SU-DHL-6 (cell line): Measurements from ENCODE around the gene CFAP58.

Source experiments
- H2AFZ ChIP-seq: fragments of 200-600 bp; sonication (generic); 2 replicates; pipeline ENCODE4 v1.6.1; 2014; ENCODE audit warnings: low read depth, mild to moderate bottlenecking, moderate library complexity, mixed read lengths, antibody characterized with exemption, low read length; ENCODE audit not compliant: severe bottlenecking
- H3F3A ChIP-seq: fragments of 200-600 bp; shearing (Covaris generic); 2 replicates; pipeline ENCODE4 v1.6.0; 2016; ENCODE audit warnings: antibody characterized with exemption, mild to moderate bottlenecking; ENCODE audit not compliant: insufficient read depth
- H3K27ac ChIP-seq: fragments of 200-600 bp; sonication (generic); 2 replicates; pipeline ENCODE4 v1.5.1; 2016; ENCODE audit warnings: low read depth, mild to moderate bottlenecking, low read length, moderate library complexity, mixed read lengths
- H3K27me3 ChIP-seq: fragments of 200-600 bp; sonication (generic), shearing (Covaris generic); 2 replicates; pipeline ENCODE4 v1.6.0; 2014; ENCODE audit warnings: mild to moderate bottlenecking, low read length
- H3K36me3 ChIP-seq: fragments of 200-600 bp; sonication (generic); 2 replicates; pipeline ENCODE4 v1.6.1; 2014; ENCODE audit warnings: mild to moderate bottlenecking, low read length, mixed read lengths
- H3K4me2 ChIP-seq: fragments of 300-600, 200-600 bp; shearing (Covaris generic), sonication (generic); 2 replicates; pipeline ENCODE4 v1.6.0; 2014; ENCODE audit warnings: low read length, low read depth, mild to moderate bottlenecking; ENCODE audit not compliant: poor library complexity, severe bottlenecking
- H3K4me3 ChIP-seq: fragments of 200-600 bp; sonication (generic); 2 replicates; pipeline ENCODE4 v1.5.1; 2014; ENCODE audit warnings: antibody characterized with exemption, low read length, mild to moderate bottlenecking, mixed read lengths; ENCODE audit not compliant: insufficient read depth, poor library complexity, severe bottlenecking
- H3K79me2 ChIP-seq: fragments of 200-600 bp; sonication (generic); 2 replicates; pipeline ENCODE4 v1.6.1; 2014; ENCODE audit warnings: mild to moderate bottlenecking, low read length, moderate library complexity; ENCODE audit not compliant: insufficient read depth
- H3K9ac ChIP-seq: fragments of 200-600 bp; sonication (generic); 2 replicates; pipeline ENCODE4 v1.7.0; 2014; ENCODE audit warnings: mild to moderate bottlenecking, low read length
- H3K9me2 ChIP-seq: fragments of 200-600 bp; sonication (generic); replicated peaks from 2 replicates; pipeline ENCODE4 v1.6.1; 2014; ENCODE audit warnings: low read length; ENCODE audit not compliant: insufficient read depth
- H3K9me3 ChIP-seq: fragments of 200-600 bp; sonication (generic); 2 replicates; pipeline ENCODE4 v1.6.1; 2014; ENCODE audit warnings: low read length, mixed read lengths; ENCODE audit not compliant: insufficient read depth
- H4K20me1 ChIP-seq: fragments of 200-600 bp; sonication (generic); 2 replicates; pipeline ENCODE4 v1.6.1; 2014; ENCODE audit warnings: low read depth, mild to moderate bottlenecking, antibody characterized with exemption, low read length, moderate library complexity, mixed read lengths
- EZH2phosphoT487 ChIP-seq: fragments of 200-600 bp; sonication (generic), shearing (Covaris generic); conservative IDR thresholded peaks from 2 replicates; pipeline ENCODE4 v1.6.1; 2018; ENCODE audit warnings: mild to moderate bottlenecking, antibody characterized with exemption, low read length, moderate library complexity, mixed read lengths
- TF ChIP-seq, protein P1 (sequence below): fragments of 200-600 bp; sonication (generic); IDR thresholded peaks from one replicate; pipeline ENCODE4 v1.5.1; 2017; ENCODE audit warnings: antibody characterized with exemption, mild to moderate bottlenecking, low read length, moderate library complexity; ENCODE audit not compliant: insufficient read depth, poor library complexity, severe bottlenecking

CFAP58 gene, protein sequence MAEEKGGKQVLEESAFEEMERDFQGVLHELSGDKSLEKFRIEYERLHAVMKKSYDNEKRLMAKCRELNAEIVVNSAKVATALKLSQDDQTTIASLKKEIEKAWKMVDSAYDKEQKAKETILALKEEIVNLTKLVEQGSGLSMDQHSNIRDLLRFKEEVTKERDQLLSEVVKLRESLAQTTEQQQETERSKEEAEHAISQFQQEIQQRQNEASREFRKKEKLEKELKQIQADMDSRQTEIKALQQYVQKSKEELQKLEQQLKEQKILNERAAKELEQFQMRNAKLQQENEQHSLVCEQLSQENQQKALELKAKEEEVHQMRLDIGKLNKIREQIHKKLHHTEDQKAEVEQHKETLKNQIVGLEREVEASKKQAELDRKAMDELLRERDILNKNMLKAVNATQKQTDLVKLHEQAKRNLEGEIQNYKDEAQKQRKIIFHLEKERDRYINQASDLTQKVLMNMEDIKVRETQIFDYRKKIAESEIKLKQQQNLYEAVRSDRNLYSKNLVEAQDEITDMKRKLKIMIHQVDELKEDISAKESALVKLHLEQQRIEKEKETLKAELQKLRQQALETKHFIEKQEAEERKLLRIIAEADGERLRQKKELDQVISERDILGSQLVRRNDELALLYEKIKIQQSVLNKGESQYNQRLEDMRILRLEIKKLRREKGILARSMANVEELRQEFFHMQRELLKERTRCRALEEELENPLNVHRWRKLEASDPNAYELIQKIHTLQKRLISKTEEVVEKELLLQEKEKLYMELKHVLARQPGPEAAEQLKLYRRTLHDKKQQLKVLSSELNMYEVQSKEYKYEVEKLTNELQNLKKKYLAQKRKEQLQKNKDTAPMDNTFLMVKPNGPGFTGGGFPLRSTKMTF

GRCh38 chr10:104353325-104354048, at the start of gene CFAP58:
Gene CFAP58, plus strand, starts transcription at chr10:104353833. Its CDS starts 65 bp downstream, at chr10:104353898.
- no peaks in the 10 kb centered on the region for H3K36me3 ChIP-seq
- no peak within 1 kb of the TSS for H3K4me3 ChIP-seq
- no peaks in the 10 kb centered on the region for H3K79me2 ChIP-seq
- H3K9me2 ChIP-seq, result no peaks in the 10 kb centered on the region
- H3K9ac ChIP-seq, result no peak within 1 kb of the TSS
- H4K20me1 ChIP-seq, result no peaks in the 10 kb centered on the region
- no peaks in the 10 kb centered on the region for H3K27me3 ChIP-seq
- H2AFZ ChIP-seq, result no peak within 1 kb of the TSS
- no peak for TF ChIP-seq EZH2phosphoT487
- no peaks in the 10 kb centered on the region for H3F3A ChIP-seq
- no peaks in the 10 kb centered on the region for H3K9me3 ChIP-seq
- H3K4me2 ChIP-seq, result no peak within 1 kb of the TSS
- H3K27ac ChIP-seq, result no peak within 1 kb of the TSS

DNA sequence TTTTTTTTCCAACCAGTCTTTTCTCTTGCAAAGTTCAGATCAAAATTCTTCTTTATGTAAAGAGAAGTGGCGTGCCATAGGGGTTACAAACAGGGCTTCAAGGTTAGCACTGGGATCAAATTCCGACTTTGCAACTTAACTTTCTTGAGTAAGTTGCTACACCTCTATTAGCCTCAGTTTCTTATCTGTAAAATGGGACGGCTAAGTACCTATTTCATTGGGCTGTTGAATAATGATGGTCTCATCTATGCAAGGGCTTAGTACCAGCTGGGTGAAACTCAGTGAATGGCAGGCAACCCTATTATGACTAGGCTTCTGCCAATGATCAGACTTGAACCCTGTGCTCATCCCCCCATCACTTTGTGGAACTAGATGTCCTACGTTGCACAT, 49.3 kb upstream of the CFAP58 start:
- no peaks in the 10 kb centered on the region for H3K79me2 ChIP-seq
- no peaks in the 10 kb centered on the region for H3K9me3 ChIP-seq
- no peaks in the 10 kb centered on the region for H3K27me3 ChIP-seq
- no peak overlapping the region for H3K4me3 ChIP-seq
- no peak overlapping the region for H3K9ac ChIP-seq
- no peaks in the 10 kb centered on the region for H3K36me3 ChIP-seq
- H3K4me2 ChIP-seq, result no peak overlapping the region
- no peaks in the 10 kb centered on the region for H3K9me2 ChIP-seq
- TF ChIP-seq, protein P1, sequence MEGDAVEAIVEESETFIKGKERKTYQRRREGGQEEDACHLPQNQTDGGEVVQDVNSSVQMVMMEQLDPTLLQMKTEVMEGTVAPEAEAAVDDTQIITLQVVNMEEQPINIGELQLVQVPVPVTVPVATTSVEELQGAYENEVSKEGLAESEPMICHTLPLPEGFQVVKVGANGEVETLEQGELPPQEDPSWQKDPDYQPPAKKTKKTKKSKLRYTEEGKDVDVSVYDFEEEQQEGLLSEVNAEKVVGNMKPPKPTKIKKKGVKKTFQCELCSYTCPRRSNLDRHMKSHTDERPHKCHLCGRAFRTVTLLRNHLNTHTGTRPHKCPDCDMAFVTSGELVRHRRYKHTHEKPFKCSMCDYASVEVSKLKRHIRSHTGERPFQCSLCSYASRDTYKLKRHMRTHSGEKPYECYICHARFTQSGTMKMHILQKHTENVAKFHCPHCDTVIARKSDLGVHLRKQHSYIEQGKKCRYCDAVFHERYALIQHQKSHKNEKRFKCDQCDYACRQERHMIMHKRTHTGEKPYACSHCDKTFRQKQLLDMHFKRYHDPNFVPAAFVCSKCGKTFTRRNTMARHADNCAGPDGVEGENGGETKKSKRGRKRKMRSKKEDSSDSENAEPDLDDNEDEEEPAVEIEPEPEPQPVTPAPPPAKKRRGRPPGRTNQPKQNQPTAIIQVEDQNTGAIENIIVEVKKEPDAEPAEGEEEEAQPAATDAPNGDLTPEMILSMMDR, result no peak
- no peak for TF ChIP-seq EZH2phosphoT487
- H3K27ac ChIP-seq, result no peak overlapping the region
- H2AFZ ChIP-seq, result no peak overlapping the region
- H4K20me1 ChIP-seq, result no peaks in the 10 kb centered on the region
- H3F3A ChIP-seq, result no peaks in the 10 kb centered on the region

GRCh38 chr10:104304927-104305326, 48.7 kb upstream of the CFAP58 start:
- Histone ChIP-seq H3K9me2 (no peaks in the 10 kb centered on the region), H3K79me2 (no peaks in the 10 kb centered on the region), H3F3A (no peaks in the 10 kb centered on the region; the same call in 1 of the 2 replicates), H3K4me3 (no peak overlapping the region), H3K4me2 (no peak overlapping the region), H3K36me3 (no peaks in the 10 kb centered on the region), H3K9me3 (no peaks in the 10 kb centered on the region), H3K9ac (no peak overlapping the region), H3K27ac (no peak overlapping the region), H3K27me3 (no peaks in the 10 kb centered on the region), H2AFZ (no peak overlapping the region), H4K20me1 (no peaks in the 10 kb centered on the region)
- TF ChIP-seq, protein P1, result no peak
- no peak for TF ChIP-seq EZH2phosphoT487
